ENCODE results near the gene DFFA. TPM values are rescaled to one million over a fixed set of nuclear protein-coding genes. Genes with fewer than 3 reads are reported as not detected.
A peak's percentile ranks its signal among the peaks of the same experiment; 100 is the strongest.

DFFA gene
- total and polyA plus RNA-seq, 9 of the 15 experiments (the other 6 are each of a cell fraction or from before 2014, with no cell fraction given): 39.6 to 74.8 (median 59.2) TPM

DNA sequence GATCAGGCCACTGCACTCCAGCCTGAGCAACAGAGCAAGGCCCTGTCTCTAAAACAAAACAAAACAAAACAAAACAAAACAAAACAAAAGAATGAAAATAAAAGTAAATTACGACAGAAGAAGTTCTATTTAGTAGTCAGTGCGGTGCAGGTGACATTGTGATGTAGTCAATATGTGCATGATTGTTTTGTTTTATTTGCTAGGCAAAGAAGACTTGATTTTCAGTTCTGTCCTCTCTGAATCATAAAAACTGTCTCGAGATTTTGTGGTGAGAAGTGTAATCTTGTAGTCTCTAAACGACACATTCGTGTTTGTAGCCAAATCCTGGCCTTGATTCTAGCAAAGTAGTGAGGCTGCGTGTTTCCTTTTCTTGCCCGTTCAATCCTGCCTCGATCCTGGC is 25.9 kb upstream of the DFFA start:
- no peaks in the 10 kb centered on the region for H3K9me1 ChIP-seq (ENCODE audit: control insufficient read depth, insufficient read depth, low read length)
- TF ChIP-seq SIN3A (IDR thresholded peaks at IDR 0.05; ENCODE audit: borderline replicate concordance in 2 of 2, control insufficient read depth in 1 of 2, low read depth in 2 of 2, low read length in 2 of 2) (no peak), ZFPM2 (CRISPR knock-in tag; IDR thresholded peaks at IDR 0.05) (no peak), SAFB (IDR thresholded peaks at IDR 0.05; ENCODE audit: borderline replicate concordance, low read depth, low read length) (no peak), ZBTB8A (IDR thresholded peaks at IDR 0.05; ENCODE audit: partially characterized antibody) (no peak), ZNF184 (CRISPR knock-in tag; IDR thresholded peaks at IDR 0.05) (no peak), ARID2 (IDR thresholded peaks at IDR 0.05) (no peak), TAF15 (IDR thresholded peaks at IDR 0.05; ENCODE audit: low read depth, low read length) (no peak), ESRRA (IDR thresholded peaks at IDR 0.05; ENCODE audit: borderline replicate concordance, low read depth) (no peak), NFXL1 (CRISPR knock-in tag; IDR thresholded peaks at IDR 0.05) (no peak), TAF9B (IDR thresholded peaks at IDR 0.05; ENCODE audit: partially characterized antibody) (no peak)
- TF ChIP-seq, protein P1, sequence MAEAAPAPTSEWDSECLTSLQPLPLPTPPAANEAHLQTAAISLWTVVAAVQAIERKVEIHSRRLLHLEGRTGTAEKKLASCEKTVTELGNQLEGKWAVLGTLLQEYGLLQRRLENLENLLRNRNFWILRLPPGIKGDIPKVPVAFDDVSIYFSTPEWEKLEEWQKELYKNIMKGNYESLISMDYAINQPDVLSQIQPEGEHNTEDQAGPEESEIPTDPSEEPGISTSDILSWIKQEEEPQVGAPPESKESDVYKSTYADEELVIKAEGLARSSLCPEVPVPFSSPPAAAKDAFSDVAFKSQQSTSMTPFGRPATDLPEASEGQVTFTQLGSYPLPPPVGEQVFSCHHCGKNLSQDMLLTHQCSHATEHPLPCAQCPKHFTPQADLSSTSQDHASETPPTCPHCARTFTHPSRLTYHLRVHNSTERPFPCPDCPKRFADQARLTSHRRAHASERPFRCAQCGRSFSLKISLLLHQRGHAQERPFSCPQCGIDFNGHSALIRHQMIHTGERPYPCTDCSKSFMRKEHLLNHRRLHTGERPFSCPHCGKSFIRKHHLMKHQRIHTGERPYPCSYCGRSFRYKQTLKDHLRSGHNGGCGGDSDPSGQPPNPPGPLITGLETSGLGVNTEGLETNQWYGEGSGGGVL (CRISPR knock-in tag; IDR thresholded peaks at IDR 0.05): no peak
- H3K4me3 ChIP-seq: no peak overlapping the region
- WGBS (ENCODE audit: insufficient coverage, low coverage, missing lambda C conversion rate): 82% methylated on average over 8 of the region's 8 CpGs
- no peaks in the 10 kb centered on the region for H3K9me3 ChIP-seq (replicated peaks; ENCODE audit: control insufficient read depth, insufficient read depth, low read depth, low read length)
- intact Hi-C loops (cut with micrococcal nuclease) (no loop called here), in situ Hi-C loops (cut with MboI) (loop anchor here (5.0 kb wide), 1 partner anchor 121 kb away; no protein-coding TSS in a partner anchor)
- ChIA-PET CTCF (ENCODE audit: low intra/inter-chr PET ratio) (no interaction called here), POLR2A (interaction anchor here (1.4 kb wide), 1 partner anchor 12 kb away, joined by 4 read pairs; no protein-coding TSS in a partner anchor)
- FAIRE-seq (peak; percentile 61), ATAC-seq (no peak), DNase-seq (ENCODE audit: extremely low read depth in 1 of 4, low spot score in 3 of 4) (no peak)
- no TSS peak for BruUV-seq (replicated peaks)
- H3K27me3 ChIP-seq (ENCODE audit: control insufficient read depth in 2 of 2, insufficient read depth in 2 of 2, low read length in 2 of 2): no peaks in the 10 kb centered on the region
- H3K27ac ChIP-seq (ENCODE audit: extremely low read depth, low read depth, low read length): no peak overlapping the region
- H3K36me3 ChIP-seq (ENCODE audit: control insufficient read depth, insufficient read depth, low read length): peaks cover 32% of the 10 kb centered on the region
- no peak overlapping the region for H3K4me2 ChIP-seq (ENCODE audit: insufficient read depth, low read length)
- H3K9ac ChIP-seq (ENCODE audit: insufficient read depth in 1 of 2, low read depth in 2 of 2, low read length in 2 of 2): no peak overlapping the region
- H3K79me2 ChIP-seq (ENCODE audit: control insufficient read depth, insufficient read depth, low read length): peaks cover 82% of the 10 kb centered on the region
- peaks cover 41% of the 10 kb centered on the region for H4K20me1 ChIP-seq (replicated peaks; ENCODE audit: control insufficient read depth, insufficient read depth, low read length)
- peaks cover 0 to 3% of the 10 kb centered on the region in 2 experiments; a peak in 2 of 5 replicates for H3K4me1 ChIP-seq (replicated peaks in 1 of 2; ENCODE audit: control insufficient read depth in 2 of 2, insufficient read depth in 2 of 2, low read length in 2 of 2)
- no peak overlapping the region for H2AFZ ChIP-seq (ENCODE audit: low read depth, low read length)

Data from K562 (cell line).